Coronary artery (tissue), 2 donors: ENCODE data around the gene TENT4B.

ENCODE experiments used
- DNase-seq: peaks from one replicate; pipeline ENCODE4 v3.0.0-alpha.2; 2017; ENCODE audit warnings: low spot score
- H3K27ac ChIP-seq, 2 donors: fragments of 200-600 bp; sonication (generic); one replicate each; pipeline ENCODE4 v1.5.1; 2016 to 2019
- H3K4me3 ChIP-seq: fragments of 200-600 bp; sonication (generic); 2 replicates; pipeline ENCODE4 v1.5.1; 2016; ENCODE audit warnings: mild to moderate bottlenecking, moderate library complexity
- TF ChIP-seq, protein P1 (sequence below): fragments of 200-600 bp; sonication (generic); IDR thresholded peaks from one replicate; pipeline ENCODE4 v1.5.1; 2019; ENCODE audit warnings: antibody characterized with exemption

Gene TENT4B

DNA sequence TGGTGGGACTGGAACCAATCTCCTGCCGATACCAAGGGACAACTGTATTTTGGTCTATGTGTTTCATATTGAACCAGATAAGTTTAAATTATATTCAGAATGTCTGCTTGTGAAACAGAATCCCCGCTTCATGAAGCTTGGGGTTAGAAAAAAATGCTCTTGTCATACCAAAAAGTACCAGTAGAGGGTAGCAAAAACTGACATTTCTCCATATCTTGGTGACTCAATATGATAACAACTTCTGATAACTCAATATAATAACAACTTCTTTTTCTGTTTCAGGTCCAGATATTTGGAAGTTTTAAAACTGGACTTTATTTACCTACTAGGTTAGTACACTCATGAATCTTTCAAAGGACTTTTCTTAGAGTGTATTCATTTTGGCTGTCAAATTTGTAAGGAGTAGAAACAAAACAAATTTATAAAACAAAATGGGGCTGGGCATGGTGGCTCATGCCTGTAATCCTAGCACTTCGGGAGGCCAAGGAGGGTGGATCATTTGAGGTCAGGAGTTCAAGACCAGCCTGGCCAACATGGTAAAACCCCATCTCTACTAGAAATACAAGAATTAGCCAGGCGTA lies 60.9 kb downstream of the TENT4B start:
- no peak overlapping the region for H3K4me3 ChIP-seq
- DNase-seq, result no peak
- TF ChIP-seq, protein P1, sequence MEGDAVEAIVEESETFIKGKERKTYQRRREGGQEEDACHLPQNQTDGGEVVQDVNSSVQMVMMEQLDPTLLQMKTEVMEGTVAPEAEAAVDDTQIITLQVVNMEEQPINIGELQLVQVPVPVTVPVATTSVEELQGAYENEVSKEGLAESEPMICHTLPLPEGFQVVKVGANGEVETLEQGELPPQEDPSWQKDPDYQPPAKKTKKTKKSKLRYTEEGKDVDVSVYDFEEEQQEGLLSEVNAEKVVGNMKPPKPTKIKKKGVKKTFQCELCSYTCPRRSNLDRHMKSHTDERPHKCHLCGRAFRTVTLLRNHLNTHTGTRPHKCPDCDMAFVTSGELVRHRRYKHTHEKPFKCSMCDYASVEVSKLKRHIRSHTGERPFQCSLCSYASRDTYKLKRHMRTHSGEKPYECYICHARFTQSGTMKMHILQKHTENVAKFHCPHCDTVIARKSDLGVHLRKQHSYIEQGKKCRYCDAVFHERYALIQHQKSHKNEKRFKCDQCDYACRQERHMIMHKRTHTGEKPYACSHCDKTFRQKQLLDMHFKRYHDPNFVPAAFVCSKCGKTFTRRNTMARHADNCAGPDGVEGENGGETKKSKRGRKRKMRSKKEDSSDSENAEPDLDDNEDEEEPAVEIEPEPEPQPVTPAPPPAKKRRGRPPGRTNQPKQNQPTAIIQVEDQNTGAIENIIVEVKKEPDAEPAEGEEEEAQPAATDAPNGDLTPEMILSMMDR, result peak; percentile 48
- H3K27ac ChIP-seq, result no peak overlapping the region

DNA sequence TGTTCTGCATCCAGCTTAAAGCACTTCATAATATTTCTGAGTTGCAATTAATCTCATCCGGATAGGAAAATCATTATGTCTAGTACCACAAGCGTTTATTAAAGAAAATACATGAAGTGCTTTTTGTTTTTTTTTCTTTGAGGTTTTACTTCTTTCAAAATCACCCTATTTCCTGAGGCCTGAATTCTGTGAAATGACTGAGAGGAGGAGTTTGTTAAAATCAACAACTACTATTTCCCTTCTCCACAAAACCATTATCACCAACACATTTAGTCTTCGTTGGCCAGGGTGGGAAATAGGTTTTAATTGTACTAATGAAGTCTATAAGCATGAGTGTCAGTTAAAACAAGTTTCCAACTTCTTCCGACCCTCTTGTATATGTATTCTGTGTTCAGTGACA lies 62.6 kb downstream of the TENT4B start:
- no peak overlapping the region for H3K27ac ChIP-seq
- DNase-seq, result no peak
- TF ChIP-seq, protein P1, result no peak
- H3K4me3 ChIP-seq, result no peak overlapping the region

DNA sequence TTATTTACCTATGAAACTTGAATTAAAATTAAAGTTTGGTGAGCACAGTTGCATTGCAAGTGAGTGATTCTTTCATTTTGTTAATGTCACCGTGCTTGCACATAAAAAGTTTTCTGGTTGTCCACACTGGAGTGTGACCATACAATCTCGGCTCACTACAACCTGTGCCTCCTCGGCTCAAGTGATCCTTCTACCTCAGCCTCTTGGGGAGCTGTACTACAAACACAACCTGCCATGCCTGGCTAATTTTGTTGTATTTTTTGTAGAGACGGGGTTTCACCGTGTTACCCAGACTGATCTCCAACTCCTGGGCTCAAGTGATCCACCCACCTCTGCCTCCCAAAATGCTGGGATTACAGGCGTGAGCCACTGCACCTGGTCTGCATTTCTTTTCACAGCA lies 63.1 kb downstream of the TENT4B start:
- TF ChIP-seq, protein P1, result no peak
- DNase-seq, result no peak
- no peak overlapping the region for H3K4me3 ChIP-seq
- H3K27ac ChIP-seq, result no peak overlapping the region

DNA sequence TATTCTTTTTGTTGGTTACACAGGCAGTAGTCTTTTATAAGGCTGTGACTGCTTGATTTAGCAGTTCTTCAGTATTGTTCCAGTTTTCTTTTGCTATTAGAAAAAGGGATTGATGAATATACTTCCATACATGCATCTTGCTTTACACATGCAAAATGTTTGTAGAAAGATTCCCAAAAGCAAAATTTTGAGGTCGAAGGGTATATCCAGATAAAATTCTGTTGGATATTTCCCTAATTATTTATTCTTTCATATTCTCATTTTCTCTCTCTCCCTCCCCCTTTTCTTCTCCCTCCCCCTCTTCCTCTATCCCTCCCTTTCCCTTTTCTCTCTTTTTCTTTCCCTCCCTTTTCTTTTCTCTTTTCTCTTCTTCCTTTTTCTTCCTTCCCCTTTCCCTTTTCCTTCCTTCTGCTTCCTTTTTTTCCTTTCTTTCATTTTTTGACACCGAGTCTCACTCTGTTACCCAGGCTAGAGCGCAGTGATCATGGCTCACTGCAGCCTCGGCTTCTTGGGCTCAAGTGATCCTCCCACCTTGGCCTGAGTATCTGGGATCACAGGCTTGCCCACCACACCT lies 66.4 kb downstream of the TENT4B start:
- TF ChIP-seq, protein P1, result no peak
- no peak overlapping the region for H3K27ac ChIP-seq
- DNase-seq, result no peak

DNA sequence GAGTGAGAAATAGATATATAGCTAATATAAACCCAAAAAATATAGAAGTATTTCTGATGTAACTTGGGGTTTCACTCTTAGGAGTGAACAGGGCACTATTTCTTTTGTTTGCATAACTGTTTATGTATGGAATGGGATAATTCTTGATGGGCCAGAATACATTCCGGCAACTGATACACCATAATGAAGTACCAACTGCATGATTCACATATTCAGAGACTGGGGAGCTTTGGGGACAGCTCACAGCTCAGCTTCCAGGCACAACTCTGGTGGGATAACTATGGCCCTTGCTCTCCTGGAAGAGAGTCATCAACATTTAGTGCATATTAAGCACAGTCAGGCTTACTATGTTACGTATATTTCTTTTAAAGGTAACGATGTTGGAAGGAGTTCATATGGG lies 71.2 kb downstream of the TENT4B start:
- H3K27ac ChIP-seq, result no peak overlapping the region
- no peak overlapping the region for H3K4me3 ChIP-seq
- DNase-seq, result no peak
- TF ChIP-seq, protein P1, result no peak

More for the DNA sequence above, 66.4 kb downstream of the TENT4B start:
- no peak overlapping the region for H3K4me3 ChIP-seq

DNA sequence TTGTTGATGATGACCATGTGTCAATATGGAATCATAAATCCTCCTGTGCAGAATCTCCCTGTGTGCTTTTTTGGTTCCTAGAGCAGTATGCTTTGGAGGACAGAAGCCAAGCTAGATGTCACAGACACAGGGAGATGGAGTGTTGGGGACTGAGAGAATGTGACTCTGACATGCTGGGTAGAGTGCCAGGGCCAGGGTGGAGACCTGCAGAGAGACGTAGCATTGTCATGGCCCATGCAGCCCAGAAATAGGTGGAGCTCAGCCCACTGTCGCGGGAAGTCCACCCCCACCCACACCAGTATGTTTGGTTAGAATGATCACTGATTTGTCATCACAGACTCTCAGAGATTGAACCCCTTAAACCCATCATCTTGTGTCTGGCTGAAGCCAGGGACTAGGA lies 74.0 kb downstream of the TENT4B start:
- TF ChIP-seq, protein P1, result no peak

DNA sequence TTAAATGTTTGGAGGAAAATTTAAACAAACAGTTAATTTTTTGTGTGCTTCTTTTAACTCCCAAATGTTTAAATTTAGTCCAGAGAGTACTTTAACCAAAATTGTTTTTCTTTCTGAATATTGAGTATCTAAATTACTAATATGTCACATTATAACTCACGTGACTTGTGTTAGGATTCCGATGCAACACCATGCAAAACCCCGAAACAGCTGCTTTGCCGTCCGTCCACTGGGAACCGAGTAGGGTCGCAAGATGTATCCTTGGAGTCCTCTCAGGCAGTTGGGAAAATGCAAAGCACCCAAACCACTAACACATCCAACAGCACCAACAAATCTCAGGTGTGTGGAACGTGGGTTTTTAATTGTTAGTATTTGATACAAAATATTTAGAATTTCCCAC lies 74.6 kb downstream of the TENT4B start:
- DNase-seq, result no peak
- no peak overlapping the region for H3K27ac ChIP-seq
- TF ChIP-seq, protein P1, result no peak
- no peak overlapping the region for H3K4me3 ChIP-seq

More for the DNA sequence above, 74.0 kb downstream of the TENT4B start:
- Histone ChIP-seq H3K4me3 (no peak overlapping the region), H3K27ac (no peak overlapping the region)
- no peak for DNase-seq
